Muscle layer of colon (tissue), 2 donors: ENCODE measurements around the gene USP12.

Experiments used
- H3K27ac ChIP-seq: one replicate; pipeline ENCODE4 v1.7.0; 2013; ENCODE audit warnings: low read depth, mild to moderate bottlenecking, low read length, moderate library complexity
- H3K27me3 ChIP-seq, 2 donors: one replicate each; pipeline ENCODE4 v1.7.0; 2013; ENCODE audit warnings: low read length in 2 of 2, mild to moderate bottlenecking in 2 of 2; ENCODE audit not compliant: insufficient read depth in 2 of 2, control insufficient read depth in 1 of 2
- H3K36me3 ChIP-seq: one replicate; pipeline ENCODE4 v1.7.0; 2013; ENCODE audit warnings: mild to moderate bottlenecking, low read length; ENCODE audit not compliant: insufficient read depth
- H3K4me1 ChIP-seq: one replicate; pipeline ENCODE4 v1.7.0; 2013; ENCODE audit warnings: mild to moderate bottlenecking, low read length; ENCODE audit not compliant: insufficient read depth
- H3K4me3 ChIP-seq, 2 donors: one replicate each; pipeline ENCODE4 v1.7.0; 2013; ENCODE audit warnings: low read length in 2 of 2, low read depth in 1 of 2, mild to moderate bottlenecking in 1 of 2, moderate library complexity in 1 of 2
- H3K9ac ChIP-seq: one replicate; pipeline ENCODE4 v1.7.0; 2013; ENCODE audit warnings: low read length
- H3K9me3 ChIP-seq: one replicate; pipeline ENCODE4 v1.7.0; 2013; ENCODE audit warnings: mild to moderate bottlenecking, low read length
- donor health status: abdominal sarcoma.
- donor health status: Adenocarcinoma of cecum.

The USP12 gene

DNA sequence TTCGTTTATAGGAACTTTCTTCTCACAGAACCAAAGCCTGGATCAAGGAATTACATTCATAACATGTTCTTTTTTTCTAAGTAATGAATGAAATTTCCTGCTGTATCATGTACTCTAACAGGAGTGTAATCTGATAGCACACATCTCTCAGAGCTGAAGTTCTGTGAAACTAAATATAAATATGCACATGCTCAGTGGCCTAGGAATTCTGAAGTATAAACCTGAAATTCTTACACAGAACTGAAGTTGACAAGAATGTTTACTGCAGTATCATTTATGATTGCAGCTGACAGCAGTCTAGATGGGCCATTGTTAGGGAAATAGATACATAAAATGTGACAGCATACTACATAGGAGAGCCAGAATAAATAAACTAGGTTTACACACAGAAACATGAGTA, 54.5 kb downstream of the USP12 start:
- Histone ChIP-seq H3K9me3 (no peaks in the 10 kb centered on the region), H3K4me1 (peaks cover 42% of the 10 kb centered on the region), H3K27ac (no peak overlapping the region), H3K9ac (no peak overlapping the region), H3K27me3 (no peaks in the 10 kb centered on the region), H3K4me3 (no peak overlapping the region), H3K36me3 (peaks cover 12% of the 10 kb centered on the region)

DNA sequence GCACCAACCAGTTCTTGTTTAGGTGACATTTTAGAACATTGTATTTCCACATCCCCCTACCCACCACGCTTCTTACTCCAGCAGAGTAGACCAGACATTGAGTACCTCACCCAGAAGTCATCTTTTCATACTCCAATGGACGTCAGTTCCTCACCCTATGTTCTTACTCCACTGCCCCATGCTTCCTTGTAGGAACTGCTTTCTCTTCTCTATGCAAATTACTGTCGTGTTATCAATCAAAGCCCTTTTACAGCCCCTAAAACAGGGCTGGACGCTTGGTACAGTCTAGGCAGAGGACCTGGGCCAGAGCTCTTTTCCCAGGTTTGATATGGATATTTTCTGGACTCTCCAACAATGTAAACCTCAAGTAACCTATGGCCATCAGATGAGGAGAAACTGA, 58.2 kb downstream of the USP12 start:
- Histone ChIP-seq H3K27ac (no peak overlapping the region), H3K9ac (no peak overlapping the region), H3K36me3 (peaks cover 12% of the 10 kb centered on the region), H3K4me1 (peaks cover 23% of the 10 kb centered on the region), H3K4me3 (no peak overlapping the region), H3K9me3 (no peaks in the 10 kb centered on the region), H3K27me3 (no peaks in the 10 kb centered on the region)

DNA sequence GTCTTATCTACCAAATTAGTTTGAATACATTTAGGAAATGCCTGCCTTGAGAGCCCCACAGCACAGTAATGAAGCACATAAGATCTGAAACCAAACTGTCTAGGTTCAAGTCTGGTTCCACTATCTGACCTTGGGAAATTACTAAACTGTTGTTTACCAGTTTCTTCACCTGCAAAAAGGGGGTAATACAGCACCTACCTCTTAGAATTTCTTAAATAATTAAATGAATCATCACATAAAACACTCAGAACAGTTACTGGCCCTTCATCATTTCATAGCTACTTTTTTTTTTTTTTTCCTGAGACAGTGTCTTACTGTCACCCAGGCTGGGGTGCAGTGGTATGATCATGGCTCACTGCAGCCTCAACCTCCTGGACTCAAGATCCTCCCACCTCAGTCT, 59.6 kb downstream of the USP12 start:
- H3K4me1 ChIP-seq: peaks cover 17% of the 10 kb centered on the region
- no peak overlapping the region for H3K27ac ChIP-seq
- no peak overlapping the region for H3K4me3 ChIP-seq
- H3K27me3 ChIP-seq: no peaks in the 10 kb centered on the region
- peaks cover 12% of the 10 kb centered on the region for H3K36me3 ChIP-seq
- H3K9ac ChIP-seq: no peak overlapping the region
- H3K9me3 ChIP-seq: no peaks in the 10 kb centered on the region

DNA sequence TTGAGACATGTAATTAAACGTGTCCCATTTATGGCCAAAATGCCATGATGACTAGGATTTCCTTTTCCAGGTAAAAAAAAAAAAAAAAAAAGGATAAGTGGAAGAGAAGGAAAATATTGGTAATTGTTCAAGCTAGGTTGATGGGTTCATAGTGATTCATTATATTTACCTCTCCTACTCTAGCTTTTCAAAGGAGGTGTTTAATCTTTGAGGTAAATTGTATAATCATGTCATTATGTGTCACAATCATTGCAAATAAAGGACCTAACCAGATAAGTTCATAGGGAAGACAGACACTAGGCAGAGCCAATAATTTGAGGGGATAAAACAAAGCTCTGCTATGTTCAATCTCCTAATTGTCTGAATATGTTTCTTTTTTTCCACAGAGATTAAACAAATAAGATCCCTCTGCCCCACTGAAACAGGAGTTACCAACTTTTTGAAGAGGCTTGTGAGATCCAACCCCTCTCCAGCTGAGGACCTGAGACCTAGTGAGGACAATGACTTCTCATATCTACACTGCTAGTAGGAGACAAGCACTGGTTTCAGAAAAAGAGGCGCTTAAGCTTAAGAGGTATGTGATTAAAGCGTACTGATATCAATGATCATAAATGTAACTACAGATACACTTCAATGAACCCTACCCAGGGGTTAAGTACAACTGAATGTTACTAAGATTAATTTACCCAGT, 61.4 kb downstream of the USP12 start:
- peaks cover 12% of the 10 kb centered on the region for H3K4me1 ChIP-seq
- H3K4me3 ChIP-seq: no peak overlapping the region
- peaks cover 5% of the 10 kb centered on the region for H3K36me3 ChIP-seq
- H3K9me3 ChIP-seq: no peaks in the 10 kb centered on the region
- no peak overlapping the region for H3K9ac ChIP-seq
- no peaks in the 10 kb centered on the region for H3K27me3 ChIP-seq
- no peak overlapping the region for H3K27ac ChIP-seq

GRCh38 chr13:27106144-27106543, 65.5 kb downstream of the USP12 start:
- Histone ChIP-seq H3K9ac (no peak overlapping the region), H3K36me3 (peaks cover 10% of the 10 kb centered on the region), H3K4me1 (peaks cover 12% of the 10 kb centered on the region), H3K27ac (no peak overlapping the region), H3K27me3 (no peaks in the 10 kb centered on the region), H3K4me3 (no peak overlapping the region), H3K9me3 (no peaks in the 10 kb centered on the region)

DNA sequence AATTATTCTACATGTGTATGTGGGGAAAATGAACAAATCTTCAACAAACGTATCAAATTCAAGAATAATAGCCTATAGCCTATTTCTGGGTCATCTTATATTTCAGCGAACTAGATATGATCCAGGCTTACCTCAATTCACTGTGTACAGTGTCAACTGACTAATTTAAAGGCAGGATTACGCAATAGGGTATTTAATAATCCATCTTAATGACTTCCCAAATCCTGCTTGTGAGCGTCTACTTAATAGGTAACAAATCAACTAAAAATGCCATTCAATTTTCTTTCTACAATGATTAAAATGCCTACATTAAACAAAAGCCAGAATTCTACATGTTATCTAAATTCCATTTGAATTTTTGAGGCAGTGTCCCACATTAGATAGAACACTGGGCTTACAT, 67.0 kb downstream of the USP12 start:
- Histone ChIP-seq H3K36me3 (peaks cover 10% of the 10 kb centered on the region), H3K9me3 (no peaks in the 10 kb centered on the region), H3K4me1 (peaks cover 4% of the 10 kb centered on the region), H3K4me3 (no peak overlapping the region), H3K9ac (no peak overlapping the region), H3K27ac (no peak overlapping the region), H3K27me3 (no peaks in the 10 kb centered on the region)

DNA sequence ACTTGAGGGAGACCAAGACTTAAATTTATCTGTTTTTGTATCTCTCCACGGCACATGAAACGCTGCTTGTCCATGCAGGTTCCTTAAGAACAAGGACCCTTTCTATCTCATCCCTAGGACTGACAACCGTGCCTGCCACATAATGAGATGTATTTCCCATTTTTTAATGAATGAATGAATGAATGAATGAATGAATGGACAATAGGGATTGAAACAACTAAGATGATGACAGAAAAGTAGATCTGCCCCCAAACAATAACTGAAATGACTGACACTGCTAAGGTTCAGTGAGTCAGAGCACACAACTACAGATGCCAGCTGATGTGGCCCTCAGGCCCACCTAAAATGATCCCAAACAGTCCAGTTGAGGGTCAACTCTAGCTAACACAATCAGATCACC, 69.8 kb downstream of the USP12 start:
- Histone ChIP-seq H3K9me3 (no peaks in the 10 kb centered on the region), H3K4me1 (peaks cover 10% of the 10 kb centered on the region), H3K4me3 (no peak overlapping the region), H3K36me3 (peaks cover 10% of the 10 kb centered on the region), H3K27me3 (no peaks in the 10 kb centered on the region), H3K27ac (no peak overlapping the region), H3K9ac (no peak overlapping the region)

DNA sequence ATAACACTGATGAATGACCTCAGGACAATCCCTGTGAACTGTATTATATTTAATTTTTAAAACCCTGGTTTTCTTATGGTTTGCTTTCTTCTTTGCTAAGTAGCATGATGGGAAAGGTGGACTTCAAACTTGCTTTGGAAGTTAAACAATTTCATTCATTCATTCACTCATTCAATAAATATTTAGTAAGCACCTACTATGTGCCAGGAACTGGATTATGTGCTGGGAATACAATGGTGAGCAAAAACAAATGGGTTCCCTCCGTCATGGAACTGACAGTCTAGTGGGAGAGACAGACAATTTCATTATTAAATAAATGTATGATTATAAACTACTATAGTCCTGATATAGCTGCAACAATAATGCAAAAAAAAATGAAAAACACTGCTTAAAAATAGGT, 70.3 kb downstream of the USP12 start:
- no peak overlapping the region for H3K27ac ChIP-seq
- H3K4me1 ChIP-seq: peaks cover 10% of the 10 kb centered on the region
- no peak overlapping the region for H3K4me3 ChIP-seq
- H3K36me3 ChIP-seq: peaks cover 10% of the 10 kb centered on the region
- H3K9ac ChIP-seq: no peak overlapping the region
- no peaks in the 10 kb centered on the region for H3K27me3 ChIP-seq
- H3K9me3 ChIP-seq: no peaks in the 10 kb centered on the region

- no peaks in the 10 kb centered on the region for H3K27me3 ChIP-seq
- no peak overlapping the region for H3K27ac ChIP-seq
Measured at GRCh38 chr13:27097691-27098090, 73.9 kb downstream of the USP12 start.

DNA sequence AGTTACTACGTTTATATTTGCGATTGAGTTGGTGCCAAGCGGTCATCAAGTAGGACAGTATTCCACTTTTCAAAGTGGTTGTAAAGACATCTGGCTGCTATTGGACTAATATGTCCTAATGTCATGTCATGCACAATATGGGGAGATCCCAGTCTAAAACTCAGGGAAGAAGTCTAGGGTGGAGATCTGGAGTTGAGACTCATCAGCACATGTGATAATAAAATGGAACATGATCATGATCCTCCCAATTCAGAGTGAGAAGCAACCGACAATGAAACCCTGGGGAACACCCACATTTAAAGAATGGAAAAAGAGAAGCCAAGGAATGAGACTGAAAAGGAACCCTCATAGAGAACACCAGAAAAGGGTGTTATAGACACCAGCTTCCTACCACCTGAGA, 80.2 kb downstream of the USP12 start:
- Histone ChIP-seq H3K4me3 (no peak overlapping the region), H3K4me1 (peaks cover 17% of the 10 kb centered on the region), H3K9me3 (no peaks in the 10 kb centered on the region), H3K36me3 (peaks cover 23% of the 10 kb centered on the region), H3K27me3 (no peaks in the 10 kb centered on the region), H3K9ac (no peak overlapping the region), H3K27ac (no peak overlapping the region)

More at GRCh38 chr13:27097691-27098090, 73.9 kb downstream of the USP12 start:
- no peak overlapping the region for H3K9ac ChIP-seq
- peaks cover 6% of the 10 kb centered on the region for H3K4me1 ChIP-seq
- peaks cover 7% of the 10 kb centered on the region for H3K36me3 ChIP-seq
- H3K4me3 ChIP-seq: no peak overlapping the region
- no peaks in the 10 kb centered on the region for H3K9me3 ChIP-seq

DNA sequence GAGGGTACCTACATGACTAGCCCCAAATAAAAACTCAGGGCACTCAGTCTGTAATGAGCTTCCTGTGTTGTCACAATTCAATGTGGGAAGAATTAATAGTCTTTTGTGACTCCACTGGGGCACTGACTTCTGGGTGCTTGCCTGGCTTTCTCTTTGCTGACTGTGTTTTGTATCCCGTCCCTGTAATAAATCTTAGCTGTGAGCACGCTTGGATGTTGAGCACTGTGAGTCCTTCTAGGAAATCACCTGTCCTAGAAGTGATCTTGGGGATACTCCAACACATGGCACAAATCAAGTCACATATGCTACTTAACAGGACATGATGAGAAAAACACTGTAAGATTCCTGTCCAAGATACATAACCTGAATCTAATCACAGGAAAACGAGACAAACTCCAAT, 83.0 kb downstream of the USP12 start:
- peaks cover 21% of the 10 kb centered on the region for H3K36me3 ChIP-seq
- no peaks in the 10 kb centered on the region for H3K9me3 ChIP-seq
- H3K27me3 ChIP-seq: no peaks in the 10 kb centered on the region
- peaks cover 17% of the 10 kb centered on the region for H3K4me1 ChIP-seq
- no peak overlapping the region for H3K9ac ChIP-seq
- H3K27ac ChIP-seq: no peak overlapping the region
- H3K4me3 ChIP-seq: no peak overlapping the region

DNA sequence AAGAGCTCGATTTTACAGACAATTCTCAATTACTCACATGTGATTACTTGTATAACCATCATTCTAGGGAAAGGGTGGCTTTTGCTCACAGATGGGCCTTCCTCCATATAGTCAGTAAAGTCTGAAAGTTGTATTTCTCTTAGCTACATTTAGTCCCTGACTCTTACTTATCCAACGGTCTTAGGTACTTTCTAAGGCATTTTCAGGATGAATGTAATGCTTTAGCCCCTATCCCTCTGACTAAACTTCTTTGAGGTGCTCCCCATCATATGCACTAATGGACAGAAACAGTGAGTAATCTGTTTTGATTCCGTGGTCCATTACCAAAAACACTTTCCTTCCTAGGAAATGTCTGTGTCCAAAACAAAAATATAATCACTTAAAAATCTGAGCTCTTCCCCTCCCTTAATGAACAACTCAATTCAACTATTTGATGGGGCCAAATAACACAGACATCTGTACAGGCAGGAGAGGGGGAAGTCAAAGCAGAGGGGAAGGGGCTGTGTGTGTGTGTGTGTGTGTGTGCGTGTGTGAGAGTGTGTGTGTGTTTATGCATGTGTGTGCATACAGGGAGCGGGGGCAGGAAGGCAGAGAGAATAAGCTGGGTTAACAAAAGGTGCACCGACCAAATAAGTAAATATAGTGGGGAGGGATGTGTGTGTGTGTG, 84.9 kb downstream of the USP12 start:
- H3K9ac ChIP-seq: no peak overlapping the region
- H3K4me1 ChIP-seq: peaks cover 17% of the 10 kb centered on the region
- no peak overlapping the region for H3K27ac ChIP-seq
- H3K9me3 ChIP-seq: no peaks in the 10 kb centered on the region
- H3K27me3 ChIP-seq: no peaks in the 10 kb centered on the region
- peaks cover 16% of the 10 kb centered on the region for H3K36me3 ChIP-seq
- H3K4me3 ChIP-seq: no peak overlapping the region
